Prostate gland (tissue), 2 donors: ENCODE results near the gene LOXHD1. TPM values are rescaled to one million over a fixed set of nuclear protein-coding genes. Genes with fewer than 3 reads are reported as not detected.

Source experiments
- DNase-seq: peaks from one replicate; pipeline ENCODE4 v3.0.0-alpha.2; 2019; ENCODE audit warnings: low spot score
- H3K27ac ChIP-seq, 2 donors: fragments of 200-600 bp; sonication (generic); 2 replicates each; pipeline ENCODE4 v1.5.1; 2017 to 2019
- H3K27me3 ChIP-seq: fragments of 200-600 bp; sonication (generic); replicated peaks from 2 replicates; pipeline ENCODE4 v1.5.1; 2019; ENCODE audit not compliant: insufficient read depth
- H3K36me3 ChIP-seq, 2 donors: fragments of 200-600 bp; sonication (generic); 1 replicate in 1 of 2; 2 replicates in 1 of 2; pipeline versions ENCODE4 v1.5.1 to v1.8.1; 2017 to 2019
- H3K4me1 ChIP-seq: fragments of 200-600 bp; sonication (generic); replicated peaks from 2 replicates; pipeline ENCODE4 v1.5.1; 2019
- H3K4me3 ChIP-seq, 2 donors: fragments of 200-600 bp; sonication (generic); 2 replicates each; pipeline ENCODE4 v1.5.1; 2017 to 2019
- H3K9me3 ChIP-seq: fragments of 200-600 bp; sonication (generic); 2 replicates; pipeline ENCODE4 v1.5.1; 2017
- POLR2A ChIP-seq: fragments of 450-650 bp; IDR thresholded peaks from one replicate; pipeline ENCODE4 v1.6.1; 2016; ENCODE audit warnings: antibody characterized with exemption, mild to moderate bottlenecking
- POLR2AphosphoS5 ChIP-seq: sonication (generic); formaldehyde crosslinking; IDR thresholded peaks from one replicate; pipeline ENCODE4 v1.6.1; 2017; ENCODE audit warnings: antibody characterized with exemption
- WGBS: methylation state at CpG from one replicate; pipeline ENCODE4 v1.1.5; 2018; 5-methylcytosine and 5-hydroxymethylcytosine counted together
- intact Hi-C: fragments of 100-400 bp; cut with DNase I; formaldehyde crosslinking; loops from one replicate; pipeline ENCODE4 v1.14.2; 2022
- total RNA-seq, 2 donors: library from RNA; depleted of rRNA; stranded (reverse); fragments of >200 nt; gene quantifications; one replicate each; pipeline ENCODE4 v1.1.0, GENCODE V29; 2016
- TF ChIP-seq, protein P1 (sequence below), 4 experiments: fragments of 200-600 bp in 2 of 4; fragments of 450-650 bp in 2 of 4; sonication (generic) in 2 of 4; IDR thresholded peaks; 1 replicate in 3 of 4; 2 replicates in 1 of 4; pipeline ENCODE4 v1.5.1; 2016 to 2019; ENCODE audit warnings: antibody characterized with exemption in 4 of 4, mild to moderate bottlenecking in 2 of 4, moderate library complexity in 2 of 4

The LOXHD1 gene
- total RNA-seq, 2 donors from 2014 or later = 1.4 TPM; not detected in 1

GRCh38 chr18:46477425-46478011 lies 179.5 kb downstream of the LOXHD1 start:
- Histone ChIP-seq H3K27ac (no peak overlapping the region), H3K36me3 (no peaks in the 10 kb centered on the region), H3K4me1 (no peaks in the 10 kb centered on the region), H3K9me3 (no peaks in the 10 kb centered on the region), H3K27me3 (no peaks in the 10 kb centered on the region), H3K4me3 (no peak overlapping the region)
- TF ChIP-seq POLR2A (no peak), POLR2AphosphoS5 (no peak)
- TF ChIP-seq, protein P1, sequence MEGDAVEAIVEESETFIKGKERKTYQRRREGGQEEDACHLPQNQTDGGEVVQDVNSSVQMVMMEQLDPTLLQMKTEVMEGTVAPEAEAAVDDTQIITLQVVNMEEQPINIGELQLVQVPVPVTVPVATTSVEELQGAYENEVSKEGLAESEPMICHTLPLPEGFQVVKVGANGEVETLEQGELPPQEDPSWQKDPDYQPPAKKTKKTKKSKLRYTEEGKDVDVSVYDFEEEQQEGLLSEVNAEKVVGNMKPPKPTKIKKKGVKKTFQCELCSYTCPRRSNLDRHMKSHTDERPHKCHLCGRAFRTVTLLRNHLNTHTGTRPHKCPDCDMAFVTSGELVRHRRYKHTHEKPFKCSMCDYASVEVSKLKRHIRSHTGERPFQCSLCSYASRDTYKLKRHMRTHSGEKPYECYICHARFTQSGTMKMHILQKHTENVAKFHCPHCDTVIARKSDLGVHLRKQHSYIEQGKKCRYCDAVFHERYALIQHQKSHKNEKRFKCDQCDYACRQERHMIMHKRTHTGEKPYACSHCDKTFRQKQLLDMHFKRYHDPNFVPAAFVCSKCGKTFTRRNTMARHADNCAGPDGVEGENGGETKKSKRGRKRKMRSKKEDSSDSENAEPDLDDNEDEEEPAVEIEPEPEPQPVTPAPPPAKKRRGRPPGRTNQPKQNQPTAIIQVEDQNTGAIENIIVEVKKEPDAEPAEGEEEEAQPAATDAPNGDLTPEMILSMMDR (IDR thresholded peaks at IDR 0.05) = no peak
- WGBS = 85% methylated on average over 21 of the region's 21 CpGs
- intact Hi-C loops = no loop called here
- DNase-seq = no peak

DNA sequence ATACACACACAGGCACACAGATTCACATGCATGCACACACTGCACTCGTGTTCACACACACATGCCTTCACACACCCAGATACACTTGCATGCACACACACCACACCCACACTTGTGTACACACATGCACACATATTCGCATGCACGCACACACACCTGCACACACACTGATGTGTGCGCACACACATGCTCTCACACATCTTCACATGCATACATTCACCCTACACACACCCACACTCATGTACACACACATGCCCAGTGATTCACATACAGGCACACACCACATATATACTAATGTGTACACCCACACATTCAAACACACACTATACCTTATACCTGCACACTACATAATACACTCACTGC lies 181.6 kb downstream of the LOXHD1 start:
- intact Hi-C loops = no loop called here
- no peaks in the 10 kb centered on the region for H3K9me3 ChIP-seq
- no peaks in the 10 kb centered on the region for H3K27me3 ChIP-seq
- no peak for DNase-seq
- H3K36me3 ChIP-seq = no peaks in the 10 kb centered on the region
- H3K27ac ChIP-seq = no peak overlapping the region
- no peaks in the 10 kb centered on the region for H3K4me1 ChIP-seq
- TF ChIP-seq POLR2AphosphoS5 (no peak), POLR2A (no peak)
- TF ChIP-seq, protein P1 (IDR thresholded peaks at IDR 0.05) = no peak
- no peak overlapping the region for H3K4me3 ChIP-seq
- WGBS = 96% methylated on average over 4 of the region's 4 CpGs

GRCh38 chr18:46474487-46475389 lies 182.3 kb downstream of the LOXHD1 start:
- Histone ChIP-seq H3K27me3 (no peaks in the 10 kb centered on the region), H3K4me3 (no peak overlapping the region), H3K27ac (no peak overlapping the region), H3K36me3 (no peaks in the 10 kb centered on the region), H3K4me1 (no peaks in the 10 kb centered on the region), H3K9me3 (no peaks in the 10 kb centered on the region)
- DNase-seq = no peak
- 71% methylated on average over 14 of the region's 14 CpGs for WGBS
- TF ChIP-seq, protein P1 (IDR thresholded peaks at IDR 0.05) = no peak
- no peak for TF ChIP-seq POLR2A
- TF ChIP-seq POLR2AphosphoS5 = no peak
- intact Hi-C loops = no loop called here

- Histone ChIP-seq H3K27ac (no peak overlapping the region), H3K9me3 (no peaks in the 10 kb centered on the region), H3K27me3 (no peaks in the 10 kb centered on the region), H3K4me3 (no peak overlapping the region), H3K4me1 (no peaks in the 10 kb centered on the region), H3K36me3 (no peaks in the 10 kb centered on the region)
- TF ChIP-seq, protein P1 (IDR thresholded peaks at IDR 0.05) = no peak
- TF ChIP-seq POLR2A (no peak), POLR2AphosphoS5 (no peak)
- 94% methylated on average over 3 of the region's 3 CpGs for WGBS
- intact Hi-C loops = no loop called here
- DNase-seq = no peak
These were observed 185.1 kb downstream of the LOXHD1 start for GRCh38 chr18:46471809-46472498.
